ENCODE data around the gene CARS1.
"Not testable (repeated sequence)": the region's sequence is repeated elsewhere in the genome, so short reads cannot be mapped to it uniquely, and the experiment has no call there.

Gene CARS1

DNA sequence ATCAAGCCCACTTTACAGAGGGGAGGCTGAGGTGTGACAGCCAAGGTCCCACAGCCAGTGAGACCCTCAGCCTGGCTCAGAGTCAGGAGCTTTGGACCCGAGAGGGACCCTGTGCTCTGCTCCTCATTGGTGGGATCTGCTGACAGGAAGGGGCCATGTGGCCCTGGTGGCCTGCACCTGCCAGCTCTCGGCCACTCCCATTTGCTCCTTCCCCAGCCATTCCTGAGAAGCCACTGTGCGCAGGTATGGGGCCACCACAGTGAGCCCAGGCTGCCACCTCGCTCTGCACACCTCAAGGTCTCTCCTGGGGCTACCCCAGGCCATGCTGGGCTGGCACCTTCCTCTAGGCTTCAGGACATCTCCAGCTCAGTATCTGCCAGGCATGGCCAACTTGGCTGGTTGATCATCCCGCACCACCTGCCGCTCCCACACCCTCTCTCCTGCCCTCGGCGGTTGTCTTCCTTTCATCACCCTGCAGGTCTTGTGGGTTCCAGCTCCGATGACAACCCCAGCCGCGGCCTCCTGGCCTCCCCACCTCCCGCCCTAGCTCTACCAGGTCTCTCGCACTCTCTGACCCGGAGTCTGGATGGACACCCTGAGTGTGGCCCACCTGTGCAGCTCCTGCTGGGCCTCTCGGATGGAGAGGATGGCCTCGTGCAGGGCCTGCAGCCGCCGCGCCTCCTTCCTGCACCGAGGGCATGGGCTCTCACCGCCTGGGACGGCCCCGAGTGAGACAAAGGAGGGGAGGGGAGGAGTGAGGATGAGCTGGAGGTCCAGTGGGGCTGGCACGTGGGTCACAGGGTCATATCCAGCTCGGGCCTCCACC lies 32.2 kb upstream of the CARS1 start:
- DNase-seq, result no peak

DNA sequence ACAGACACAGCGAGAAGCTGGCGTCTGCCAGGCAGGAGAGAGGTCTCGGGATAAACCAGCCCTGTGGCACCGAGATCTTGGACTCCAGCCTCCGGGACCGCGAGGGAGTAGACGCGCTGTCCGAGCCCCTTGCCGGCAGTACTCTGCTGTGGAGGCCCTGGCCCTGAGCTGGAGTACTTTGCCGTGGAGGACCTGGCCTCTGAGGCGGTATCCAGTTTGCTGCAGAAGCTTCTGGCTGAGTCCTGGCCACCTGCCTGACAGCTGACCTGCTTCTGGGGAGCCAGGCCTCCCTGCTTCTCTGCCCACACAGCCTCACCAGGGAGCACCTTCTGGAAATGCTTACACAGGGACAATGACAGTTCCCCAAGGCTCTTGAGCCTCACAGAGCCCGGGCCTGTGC lies 31.6 kb upstream of the CARS1 start:
- no peak for DNase-seq

DNA sequence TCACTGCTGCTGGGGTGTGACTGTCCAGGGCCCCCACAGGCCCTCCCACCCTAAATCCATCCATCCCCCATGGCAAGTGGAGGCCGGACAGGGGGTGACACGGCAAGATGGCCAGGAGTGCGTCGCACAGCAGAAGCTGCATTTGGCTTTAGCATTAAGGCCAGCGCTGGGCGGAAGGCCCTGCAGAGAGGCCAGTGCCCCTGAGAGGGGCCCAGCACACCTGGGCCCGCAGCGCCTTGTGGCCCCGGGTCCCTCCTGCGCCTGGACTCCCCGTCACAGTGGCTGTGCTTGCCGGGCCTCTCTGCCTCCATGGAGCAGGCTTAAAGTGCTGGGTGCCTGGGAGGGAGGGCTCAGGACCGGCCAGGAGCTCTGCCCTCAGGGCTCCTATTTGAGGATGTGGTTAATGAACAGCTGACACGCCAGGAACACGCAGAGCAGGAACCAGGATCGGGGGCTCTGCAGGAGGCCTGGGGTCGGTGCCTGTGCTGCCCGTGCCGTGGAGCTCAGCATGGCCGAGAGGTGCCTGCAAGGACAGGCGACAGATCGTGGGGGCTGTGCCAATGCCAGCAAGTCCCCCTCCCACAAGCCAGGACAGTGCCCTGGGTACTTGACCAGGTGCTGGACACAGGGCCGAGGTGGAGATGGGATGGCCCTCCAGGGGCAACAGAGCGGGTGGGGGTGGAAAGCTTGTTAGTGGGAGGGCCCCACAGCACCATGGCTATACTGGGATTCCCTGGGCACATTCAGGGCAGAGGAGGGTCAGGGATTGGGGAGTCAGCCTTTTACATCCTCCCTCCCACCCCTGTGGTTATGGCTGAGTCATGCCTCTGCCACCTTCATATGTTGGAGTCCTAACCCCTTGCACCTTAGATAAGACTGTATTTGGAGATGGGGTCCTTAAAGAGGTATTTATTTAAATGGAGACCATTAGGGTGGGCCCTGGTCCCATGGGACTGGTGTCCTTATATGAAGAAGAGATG lies 30.9 kb upstream of the CARS1 start:
- DNase-seq, result no peak

DNA sequence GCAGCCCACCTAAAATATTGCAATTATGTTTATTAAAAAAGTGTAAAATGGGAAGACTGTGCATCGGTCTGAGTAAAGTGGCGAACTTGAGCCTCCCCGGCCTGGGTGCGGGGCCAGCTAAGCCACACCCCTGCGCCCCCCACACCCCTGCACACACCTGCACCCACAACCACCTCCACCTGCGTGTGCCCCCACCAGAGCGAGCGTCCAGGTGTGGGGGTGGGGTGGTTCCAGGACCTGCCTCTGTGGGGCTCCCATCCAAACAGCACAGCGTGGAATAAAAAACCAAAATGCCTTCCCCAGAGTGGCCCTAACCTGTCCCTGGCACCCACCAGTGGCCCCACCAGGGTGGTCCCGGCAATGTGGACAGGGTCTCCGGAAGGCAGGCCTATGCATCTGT lies 30.1 kb upstream of the CARS1 start:
- DNase-seq, result no peak

DNA sequence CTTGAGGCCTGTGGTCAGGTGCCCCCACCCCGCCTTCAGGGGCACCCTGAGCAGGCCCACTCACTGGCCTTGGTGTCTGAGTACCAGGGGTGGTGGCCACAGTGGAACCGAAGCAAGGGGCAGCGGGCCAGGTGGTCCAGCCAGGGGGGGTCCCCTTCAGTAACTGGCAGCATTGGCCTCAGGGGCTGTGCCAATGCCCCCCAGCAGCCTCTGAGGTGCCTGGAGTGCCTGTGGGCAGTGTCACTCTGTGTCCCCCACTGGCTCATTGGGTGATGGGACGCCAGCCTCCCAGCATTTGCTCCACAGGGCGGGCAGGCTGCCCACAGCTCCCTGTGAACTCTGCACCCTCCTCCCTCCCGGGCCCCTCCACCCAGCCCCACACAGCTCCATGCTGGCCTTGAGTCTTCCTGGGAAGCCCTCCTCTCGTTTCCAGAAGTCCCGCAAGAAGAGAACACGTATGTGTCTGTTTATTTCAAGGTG lies 29.5 kb upstream of the CARS1 start:
- DNase-seq, result no peak

DNA sequence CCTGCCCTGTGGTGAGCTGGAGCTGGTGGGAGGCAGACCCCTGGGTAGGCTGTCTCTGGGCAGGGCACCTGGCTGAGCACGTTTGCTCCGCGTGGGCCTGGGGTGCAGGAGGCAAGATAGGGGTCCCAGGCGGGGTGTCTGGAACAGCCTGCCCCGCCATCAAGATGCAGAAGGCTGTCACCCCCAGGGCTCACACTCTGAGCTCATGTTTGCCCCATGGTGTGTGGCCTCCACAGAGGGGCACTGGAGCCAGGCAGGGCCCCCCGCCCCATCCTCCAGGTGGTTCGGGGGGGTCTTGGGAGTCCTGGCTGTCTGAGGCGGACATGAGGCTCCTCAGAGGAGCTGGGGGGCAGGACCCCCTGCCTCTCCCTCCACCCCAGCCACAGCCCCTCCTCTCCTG lies 28.9 kb upstream of the CARS1 start:
- DNase-seq, result no peak

DNA sequence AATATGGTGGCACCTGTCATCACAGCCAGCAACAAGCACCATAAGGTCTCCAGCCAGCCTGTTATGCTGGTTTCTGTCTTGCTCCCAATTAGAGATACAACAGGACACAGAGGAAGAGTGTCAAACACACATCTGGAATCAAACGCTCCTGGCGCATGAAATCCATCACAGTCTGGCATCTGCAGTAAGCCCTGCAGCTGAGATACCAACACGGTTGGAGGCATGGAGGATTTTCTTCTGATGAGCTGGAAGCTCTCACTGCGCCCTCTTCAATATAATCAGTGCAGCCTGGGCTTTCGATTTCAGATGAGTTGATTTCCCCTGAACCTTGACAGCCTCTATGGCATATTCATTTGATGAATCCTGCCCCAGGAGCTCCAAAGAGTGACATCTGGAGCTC lies 27.8 kb upstream of the CARS1 start:
- no peak for DNase-seq

DNA sequence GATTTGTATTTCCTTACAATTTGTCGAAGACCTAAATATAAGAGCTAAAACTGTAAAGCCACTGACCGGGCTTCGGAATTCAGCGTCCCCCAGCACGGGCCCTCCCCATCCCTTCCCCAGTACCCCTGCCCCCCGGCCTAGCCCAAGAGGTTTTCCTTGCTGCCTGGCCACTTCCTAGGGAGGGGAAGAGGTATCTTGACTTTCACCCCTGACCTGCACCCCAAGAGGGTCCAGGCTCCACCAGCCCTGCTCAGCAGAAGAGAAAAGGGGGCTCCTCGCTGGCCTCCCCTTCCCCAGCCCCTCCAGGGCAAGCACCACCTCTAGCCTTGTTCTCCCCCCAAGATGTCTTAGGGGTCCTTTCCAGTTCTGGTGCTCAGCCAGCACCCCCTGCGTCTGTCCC lies 26.1 kb upstream of the CARS1 start:
- no peak for DNase-seq

DNA sequence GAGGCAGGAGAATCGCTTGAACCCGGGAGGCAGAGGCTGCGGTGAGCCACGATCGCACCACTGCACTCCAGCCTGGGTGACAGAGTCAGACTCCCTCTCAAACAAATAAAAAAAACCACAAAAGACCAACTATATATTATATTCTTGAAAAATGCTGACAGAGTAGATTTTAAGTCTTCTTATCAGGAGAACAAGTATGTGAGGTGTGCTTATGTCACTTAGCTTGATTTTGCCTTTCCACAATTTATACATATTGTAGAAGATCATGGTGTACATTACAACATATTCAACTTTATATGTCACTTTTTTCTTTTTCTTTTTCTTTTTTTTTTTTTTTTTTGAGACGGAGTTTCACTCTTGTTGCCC lies 24.1 kb upstream of the CARS1 start:
- DNase-seq, result no peak

DNA sequence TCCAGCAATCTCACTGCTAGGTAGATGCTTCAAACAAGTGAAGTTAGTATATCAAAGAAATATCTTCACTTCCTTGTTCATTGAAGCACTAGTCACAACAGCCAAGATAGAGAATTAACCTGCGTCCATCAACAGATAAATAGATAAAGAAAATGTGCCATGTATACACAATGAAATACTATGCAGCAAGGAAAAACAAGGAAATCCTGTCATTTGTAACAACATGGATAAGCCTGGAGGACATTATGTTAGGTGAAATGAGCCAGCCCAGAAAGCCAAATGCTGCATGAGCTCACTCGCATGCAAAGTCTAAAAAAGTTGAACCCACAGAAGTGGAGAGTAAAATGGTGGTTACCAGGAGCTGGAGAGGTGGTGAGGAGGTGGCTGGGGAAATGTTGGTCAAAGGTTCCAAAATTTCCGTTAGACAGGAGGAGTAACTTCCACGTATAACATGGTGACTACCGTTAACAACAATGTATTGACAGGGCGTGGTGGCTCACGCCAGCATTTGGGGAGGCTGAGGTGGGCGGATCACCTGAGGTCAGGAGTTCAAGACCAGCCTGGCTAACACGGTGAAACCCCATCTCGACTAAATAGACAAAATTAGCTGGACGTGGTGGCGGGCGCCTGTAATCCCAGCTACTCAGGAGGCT lies 23.6 kb upstream of the CARS1 start:
- DNase-seq, result no peak

DNA sequence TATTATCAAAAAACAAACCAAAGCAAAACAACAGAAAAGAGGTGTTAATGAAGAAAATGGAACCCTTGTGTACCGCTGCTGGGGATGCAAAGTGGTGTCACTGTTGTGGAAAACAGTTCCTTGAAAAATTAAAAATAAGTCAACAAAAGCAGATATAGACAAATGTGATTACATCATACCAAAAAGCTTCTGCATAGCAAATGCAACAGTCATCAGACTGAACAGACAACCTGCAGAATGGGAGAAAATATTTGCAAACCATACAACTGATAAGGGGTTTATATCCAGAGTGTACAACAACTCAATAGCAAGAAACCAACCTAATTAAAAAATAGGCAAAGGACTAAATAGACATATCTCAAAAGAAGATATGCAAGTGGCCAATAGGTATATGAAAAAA lies 22.9 kb upstream of the CARS1 start:
- no peak for DNase-seq

DNA sequence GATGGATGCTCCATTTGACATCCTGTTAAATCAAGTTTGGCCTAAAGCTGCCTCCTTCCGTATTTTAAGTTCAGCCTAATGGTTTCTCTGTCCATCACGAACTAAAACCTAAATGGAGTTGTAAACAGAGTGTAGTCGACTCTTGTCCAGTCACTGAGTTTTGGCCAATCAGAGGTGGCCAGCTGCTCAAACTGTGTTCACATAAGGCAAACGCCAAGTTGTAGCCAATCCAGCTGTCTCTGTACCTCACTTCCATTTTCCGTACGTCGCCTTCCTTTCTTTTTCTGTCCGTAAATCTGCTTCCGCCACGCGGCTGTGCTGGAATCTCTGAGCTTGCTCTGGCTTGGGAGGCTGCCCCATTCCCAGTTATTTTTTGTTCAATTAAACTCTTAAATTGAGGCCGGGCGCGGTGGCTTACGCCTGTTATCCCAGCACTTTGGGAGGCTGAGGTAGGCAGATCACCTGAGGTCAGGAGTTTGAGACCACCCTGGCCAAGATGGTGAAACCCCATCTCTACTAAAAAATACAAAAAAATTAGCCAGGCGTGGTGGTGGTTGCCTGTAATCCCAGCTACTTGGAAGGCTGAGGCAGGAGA lies 20.7 kb upstream of the CARS1 start:
- DNase-seq, result no peak

DNA sequence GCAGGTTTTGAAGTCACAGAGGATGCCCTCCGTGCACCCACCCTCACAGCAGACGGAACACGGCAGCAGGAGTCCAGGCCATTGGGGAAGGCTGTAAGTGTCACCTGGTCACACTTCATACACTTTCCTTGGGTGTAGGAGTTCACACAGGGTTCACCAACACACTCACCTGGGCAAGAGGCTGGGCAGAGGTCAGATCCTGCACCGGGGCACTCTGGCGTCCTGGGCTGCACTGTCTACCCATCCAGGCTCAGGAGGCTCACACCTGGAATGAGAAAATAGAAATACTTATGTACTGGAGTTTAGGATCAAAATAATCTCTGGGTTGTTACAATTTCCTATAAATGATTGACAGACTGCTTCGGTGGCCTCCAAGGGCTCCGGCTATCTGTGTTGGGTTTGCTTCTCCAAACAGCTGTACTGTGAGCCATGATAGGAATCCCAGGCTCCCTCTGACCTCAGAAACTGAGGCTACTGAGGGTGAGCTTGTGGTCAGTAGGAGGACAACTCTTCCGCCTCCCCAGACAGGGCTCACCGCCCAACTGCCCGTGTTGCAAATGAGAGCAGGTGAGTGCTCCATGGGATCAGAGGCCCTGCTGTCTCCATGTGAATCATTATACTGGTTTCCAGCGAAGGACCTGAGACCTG lies 20.1 kb upstream of the CARS1 start:
- no peak for DNase-seq

DNA sequence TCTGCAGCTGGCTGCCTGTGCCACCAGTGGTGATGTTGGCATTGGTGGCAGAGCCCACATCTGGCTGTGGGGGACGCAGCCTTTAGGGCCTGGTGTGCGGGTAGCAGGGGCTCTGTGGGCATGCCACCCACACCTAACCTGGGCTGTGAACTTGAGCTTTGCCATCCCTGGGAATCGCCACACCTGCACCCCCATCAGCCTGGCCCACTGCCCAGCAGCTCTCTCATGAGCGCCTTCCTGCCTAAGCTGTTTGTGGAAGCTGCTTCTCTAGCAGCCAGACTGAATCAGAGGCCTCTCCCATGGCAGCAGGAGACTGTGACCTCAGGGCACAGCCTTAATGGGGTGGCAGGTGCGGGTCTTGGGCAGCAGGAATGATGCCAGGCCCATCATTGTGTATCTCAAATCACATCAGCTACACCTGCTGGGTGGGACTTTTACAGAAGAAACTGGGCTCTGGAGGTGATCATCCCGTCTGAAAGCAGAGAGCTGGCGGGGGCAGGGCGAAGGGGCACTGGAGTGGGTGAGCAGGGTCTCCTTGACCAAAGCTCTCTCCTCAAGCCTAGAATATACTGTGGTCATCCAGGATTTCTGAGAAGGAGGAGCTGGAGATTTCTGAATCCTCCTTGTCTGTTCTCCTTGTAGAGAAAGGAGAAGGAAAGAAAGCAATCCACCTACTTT lies 17.8 kb upstream of the CARS1 start:
- DNase-seq, result no peak

DNA sequence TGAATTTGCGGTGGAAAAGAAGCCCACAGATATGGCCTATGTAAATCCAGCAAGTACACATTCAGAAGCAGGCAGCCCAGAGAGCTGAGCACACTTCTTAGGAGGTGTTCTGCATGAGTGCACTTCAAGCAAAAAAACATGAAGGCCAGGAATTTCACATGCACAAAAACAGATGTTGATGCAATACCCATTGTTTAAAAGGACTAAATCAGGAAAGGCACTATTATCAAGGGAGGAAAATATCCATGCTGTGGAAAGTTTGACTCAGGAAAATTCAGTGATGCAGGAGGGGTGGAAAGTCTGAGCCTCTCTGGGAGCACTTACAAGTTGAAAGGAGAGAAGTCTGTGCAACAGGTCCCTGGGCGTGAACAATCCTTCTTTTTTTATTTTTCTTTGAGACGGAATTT lies 15.8 kb upstream of the CARS1 start:
- peak; percentile 72 for DNase-seq

DNA sequence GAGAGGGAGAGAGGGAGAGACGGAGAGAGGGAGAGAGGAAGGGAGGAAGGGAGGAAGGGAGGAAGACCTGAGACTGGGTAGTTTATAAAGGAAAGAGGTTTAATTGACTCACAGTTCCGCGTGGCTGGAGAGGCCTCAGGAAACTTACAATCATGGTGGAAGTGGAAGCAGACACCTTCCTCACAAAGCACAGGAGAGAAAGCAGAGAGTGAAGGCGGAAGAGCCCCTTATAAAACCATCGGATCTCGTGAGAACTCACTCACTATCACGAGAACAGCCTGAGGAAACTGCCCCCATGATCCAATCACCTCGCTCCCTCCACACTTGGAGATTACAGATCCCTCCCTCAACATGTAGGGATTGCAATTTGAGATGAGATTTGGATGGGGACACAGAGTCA lies 12.2 kb upstream of the CARS1 start:
- DNase-seq, result no peak

DNA sequence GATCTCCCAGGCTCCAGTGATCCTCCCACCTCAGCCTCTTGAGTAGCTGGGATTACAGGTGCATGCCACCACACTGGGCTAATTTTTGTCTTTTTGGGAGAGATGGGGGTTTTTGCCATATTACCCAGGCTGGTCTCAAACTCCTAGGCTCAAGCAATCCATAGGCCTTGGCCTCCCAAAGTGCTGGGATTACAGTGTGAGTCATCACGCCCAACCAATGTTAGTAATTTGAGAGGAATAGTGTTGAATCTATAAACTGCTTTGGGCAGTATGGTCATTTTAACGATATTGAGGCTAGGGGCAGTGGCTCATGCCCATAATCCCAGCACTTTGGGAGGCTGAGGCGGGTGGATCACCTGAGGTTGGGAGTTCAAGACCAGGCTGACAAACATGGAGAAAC lies 9.1 kb upstream of the CARS1 start:
- DNase-seq, result not testable (repeated sequence)

DNA sequence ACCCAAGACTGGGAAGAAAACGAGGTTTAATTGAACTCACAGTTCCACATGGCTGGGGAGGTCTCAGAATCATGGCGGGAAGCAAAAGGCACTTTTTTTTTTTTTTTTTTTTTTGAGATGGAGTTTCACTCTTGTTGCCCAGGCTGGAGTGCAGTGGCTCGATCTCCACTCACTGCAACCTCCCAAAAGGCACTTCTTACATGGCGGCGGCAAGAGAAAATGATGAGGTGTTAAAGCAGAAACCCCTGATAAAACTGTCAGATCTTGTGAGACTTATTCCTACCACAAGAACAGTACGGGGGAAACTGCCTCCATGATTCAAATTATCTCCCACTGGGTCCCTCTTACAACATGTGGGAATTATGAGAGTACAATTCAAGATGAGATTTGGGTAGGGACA lies 7.5 kb upstream of the CARS1 start:
- DNase-seq, result not testable (repeated sequence)

DNA sequence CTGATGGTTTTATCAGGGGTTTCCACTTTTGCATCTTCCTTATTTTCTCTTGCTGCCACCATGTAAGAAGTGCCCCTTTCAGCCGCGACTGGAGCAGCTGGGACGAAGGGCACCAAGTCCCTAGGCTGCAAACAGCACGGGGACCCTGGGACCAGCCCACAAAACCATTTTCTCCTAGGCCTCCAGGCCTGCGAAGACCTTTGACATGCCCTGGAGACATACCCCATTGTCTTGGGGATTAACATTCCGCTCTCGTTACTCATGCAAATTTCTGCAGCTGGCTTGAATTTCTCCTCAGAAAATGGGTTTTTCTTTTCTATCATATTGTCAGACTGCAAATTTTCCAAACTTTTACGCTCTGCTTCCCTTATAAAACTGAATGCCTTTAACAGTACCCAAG lies 6.7 kb upstream of the CARS1 start:
- peak; percentile 33 for DNase-seq

DNA sequence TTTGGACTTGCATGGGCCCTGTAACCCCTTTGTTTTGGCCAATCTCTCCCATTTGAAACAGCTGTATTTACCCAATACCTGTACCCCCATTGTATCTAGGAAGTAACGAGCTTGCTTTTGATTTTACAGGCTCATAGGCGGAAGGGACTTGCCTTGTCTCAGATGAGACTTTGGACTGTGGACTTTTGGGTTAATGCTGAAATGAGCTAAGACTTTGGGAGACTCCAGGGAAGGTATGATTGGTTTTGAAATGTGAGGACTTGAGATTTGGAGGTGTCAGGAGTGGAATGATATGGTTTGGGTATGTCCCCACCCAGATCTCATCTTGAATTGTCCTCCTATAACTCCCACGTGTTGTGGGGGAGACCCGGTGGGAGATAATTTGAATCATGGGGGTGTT lies 6.2 kb upstream of the CARS1 start:
- DNase-seq, result not testable (repeated sequence)

DNA sequence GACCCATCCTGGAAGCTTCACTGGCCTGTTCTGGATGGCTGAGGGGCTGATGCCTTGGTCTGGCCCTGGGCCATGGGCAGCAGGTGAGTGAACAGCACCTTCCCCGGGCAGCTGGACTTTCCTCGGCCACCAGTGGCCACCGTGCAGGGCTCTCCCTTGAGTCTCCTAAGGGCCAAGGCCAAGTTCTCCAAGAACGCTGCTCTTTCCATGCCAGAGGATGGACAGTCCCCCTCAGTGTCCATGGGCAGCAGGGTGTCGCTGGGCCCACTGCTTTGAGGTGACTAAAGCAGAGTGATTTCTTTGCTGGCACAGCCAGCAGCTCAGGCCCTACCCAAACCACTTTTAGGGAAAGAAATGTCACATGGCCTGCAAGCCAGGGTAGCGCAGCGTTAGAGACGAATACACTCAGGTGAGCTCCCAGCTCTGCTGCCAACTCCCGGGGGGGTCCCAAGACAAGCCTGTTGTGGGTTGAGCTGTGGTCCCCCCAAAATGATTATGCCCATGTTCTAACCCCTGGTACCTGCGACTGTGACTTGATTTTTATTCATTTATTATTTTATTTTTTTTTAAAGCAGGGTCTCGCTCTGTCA lies 3.3 kb upstream of the CARS1 start:
- no peak for DNase-seq
